Keratinocyte (primary cell): ENCODE results near the gene SLC17A7.

Experiments
- CTCF ChIP-seq, 3 experiments: IDR thresholded peaks in 1 of 3; conservative IDR thresholded peaks in 1 of 3; optimal IDR thresholded peaks in 1 of 3; 2 replicates in 2 of 3; 3 replicates in 1 of 3; pipeline versions ENCODE3 to v1.5.1; 2011; ENCODE audit warnings: low read length in 3 of 3, mild to moderate bottlenecking in 3 of 3, moderate library complexity in 2 of 3, control low read depth in 1 of 3, inconsistent platforms in 1 of 3; ENCODE audit not compliant: insufficient read depth in 2 of 3; ENCODE audit errors: extremely low read depth in 1 of 3
- EZH2 ChIP-seq: IDR thresholded peaks from one replicate; pipeline ENCODE4 v1.6.1; 2012; ENCODE audit warnings: inconsistent platforms, mild to moderate bottlenecking, low read length, moderate library complexity

DNA sequence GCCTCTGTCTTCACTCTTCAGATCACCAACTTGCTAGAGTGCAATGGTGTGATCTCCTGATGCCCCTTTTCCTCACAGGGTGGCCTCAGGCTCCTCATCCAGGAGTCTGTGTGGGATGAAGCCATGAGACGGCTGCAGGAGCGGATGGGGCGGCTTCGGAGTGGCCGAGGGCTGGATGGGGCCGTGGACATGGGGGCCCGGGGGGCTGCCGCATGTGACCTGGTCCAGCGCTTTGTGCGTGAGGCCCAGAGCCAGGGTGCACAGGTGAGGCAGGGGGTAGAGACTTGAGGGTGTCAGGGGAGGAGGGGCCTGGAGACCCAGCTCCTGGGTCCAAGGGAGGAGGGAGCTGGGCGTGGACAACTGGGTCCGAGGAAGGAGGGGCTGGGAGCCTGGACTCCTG, 21.2 kb upstream of the SLC17A7 start:
- TF ChIP-seq CTCF (optimal IDR thresholded peaks at IDR 0.05 in 1 of 3, IDR thresholded peaks at IDR 0.05 in 1 of 3, conservative IDR thresholded peaks at IDR 0.05 in 1 of 3; ENCODE audit: extremely low read depth in 1 of 3, insufficient read depth in 2 of 3, low read length in 3 of 3) (no peak), EZH2 (no peak)
